Stimulated activated CD4-positive, alpha-beta T cell treated with anti-CD3 and anti-CD28 coated beads, Interleukin-15, amount 100 ng/mL, for 48 hours (primary cell): ENCODE results near the gene MDH1.

Source experiments
- DNase-seq, 2 donors: peaks; one replicate each; pipeline ENCODE4 v3.0.0-alpha.2; 2020; ENCODE audit warnings: low read depth in 2 of 2

MDH1 gene

DNA sequence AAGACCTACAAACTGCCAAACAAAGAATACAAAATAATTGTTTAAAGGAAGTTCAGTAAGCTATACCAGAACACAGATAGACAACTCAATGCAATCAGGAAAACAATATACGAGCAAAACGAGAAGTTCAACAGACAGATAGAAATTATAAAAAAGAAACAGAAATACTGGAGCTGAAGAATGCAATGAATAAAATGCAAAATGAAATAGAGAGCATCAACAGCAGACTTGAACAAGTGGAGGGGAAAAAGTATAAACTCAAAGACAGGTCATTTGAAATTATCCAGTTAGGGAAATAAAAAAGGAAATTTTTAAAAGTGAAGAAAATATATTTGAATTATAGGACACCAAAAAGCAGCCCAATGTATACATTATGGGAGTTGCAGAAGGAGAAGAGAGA, 43.6 kb downstream of the MDH1 start:
- no peak for DNase-seq

DNA sequence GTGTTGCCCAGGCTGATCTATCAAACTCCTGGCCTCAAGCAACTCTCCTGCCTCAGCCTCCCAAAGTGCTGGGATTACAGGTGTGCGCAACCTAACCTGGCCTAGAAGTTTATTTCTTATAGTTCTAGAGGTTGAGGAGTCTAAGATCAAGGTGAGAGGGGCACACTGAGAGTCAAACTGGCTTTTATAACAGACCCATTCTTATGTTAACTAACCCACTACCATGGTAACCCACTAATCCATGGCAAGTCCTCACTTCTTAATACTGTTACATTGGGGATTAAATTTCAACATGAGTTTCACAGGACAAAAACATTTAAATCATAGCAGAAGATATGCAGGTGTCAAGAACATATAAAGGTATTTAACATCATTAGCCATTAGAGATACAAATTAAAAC, 50.6 kb downstream of the MDH1 start:
- no peak for DNase-seq

DNA sequence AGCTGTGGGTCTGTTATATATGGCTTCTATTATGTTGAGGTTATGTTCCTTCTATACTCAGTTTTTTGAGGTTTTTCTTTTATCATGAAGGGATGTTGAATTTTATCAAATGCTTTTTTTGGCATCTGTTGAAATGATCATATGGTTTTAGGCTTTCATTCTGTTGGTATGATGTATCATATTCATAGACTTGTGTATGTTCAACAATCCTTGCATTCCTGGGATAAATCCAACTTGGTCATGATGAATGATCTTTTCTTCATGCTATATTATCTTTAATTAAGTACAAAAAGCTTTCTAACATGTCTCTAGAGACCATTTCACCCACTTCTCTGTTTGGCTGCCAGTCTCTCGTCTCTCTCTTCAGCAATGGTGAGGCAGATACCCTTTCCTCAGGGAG, 54.2 kb downstream of the MDH1 start:
- no peak for DNase-seq

DNA sequence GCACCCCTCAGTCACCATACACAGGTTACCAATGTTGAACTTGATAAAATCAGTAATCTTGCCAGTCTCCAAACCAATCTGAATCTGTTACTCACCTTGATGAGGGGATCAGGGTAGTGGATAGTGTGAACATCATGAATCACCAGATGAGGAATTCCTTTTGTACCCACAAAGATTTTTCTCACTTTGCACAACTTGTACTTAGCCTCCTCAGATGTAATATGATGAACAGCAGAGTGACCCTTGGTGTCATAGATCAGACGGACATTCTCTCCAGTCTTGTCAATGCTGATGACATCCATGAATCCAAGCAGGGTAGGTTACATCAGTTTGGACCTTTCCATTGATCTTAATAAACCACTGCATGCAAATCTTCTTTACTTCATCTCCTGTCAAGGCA, 54.7 kb downstream of the MDH1 start:
- no peak for DNase-seq

DNA sequence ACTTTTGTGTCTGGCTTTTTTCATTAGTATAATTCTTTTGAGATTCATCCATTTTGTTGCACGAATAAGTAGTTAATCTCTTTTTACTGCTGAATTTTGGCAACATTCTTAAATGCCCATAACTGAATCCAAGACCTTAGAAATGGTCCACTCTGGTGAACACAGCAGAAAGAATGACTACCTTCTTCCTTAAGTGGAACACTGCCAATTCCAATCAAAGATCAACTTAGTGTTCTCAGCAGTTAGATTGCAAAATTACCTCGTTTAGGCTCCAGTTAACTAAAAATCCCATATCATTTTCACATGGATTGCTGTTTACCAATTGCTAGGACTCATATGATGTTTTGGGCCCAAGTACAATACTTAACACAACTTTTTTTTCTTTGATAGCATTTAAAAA, 59.9 kb downstream of the MDH1 start:
- DNase-seq, result no peak

DNA sequence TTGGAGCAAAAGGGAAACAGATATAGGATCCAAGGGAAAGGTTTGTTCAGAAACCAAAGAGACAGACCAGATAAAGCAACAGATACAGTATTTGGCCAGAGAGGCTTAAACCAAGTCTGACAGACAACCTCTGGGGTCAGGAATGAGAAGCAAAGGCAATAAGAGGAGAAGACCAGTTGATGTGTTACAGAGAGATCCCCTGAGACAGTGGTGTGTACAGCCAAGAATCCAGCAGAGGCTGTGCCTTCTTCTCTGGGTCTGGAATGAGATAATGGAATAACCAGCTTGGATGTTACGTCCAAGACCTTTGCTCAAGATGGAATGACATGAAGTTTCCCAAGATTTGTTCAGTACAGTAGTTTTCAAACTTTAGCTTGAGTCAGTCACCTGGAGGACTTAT, 61.1 kb downstream of the MDH1 start:
- no peak for DNase-seq

DNA sequence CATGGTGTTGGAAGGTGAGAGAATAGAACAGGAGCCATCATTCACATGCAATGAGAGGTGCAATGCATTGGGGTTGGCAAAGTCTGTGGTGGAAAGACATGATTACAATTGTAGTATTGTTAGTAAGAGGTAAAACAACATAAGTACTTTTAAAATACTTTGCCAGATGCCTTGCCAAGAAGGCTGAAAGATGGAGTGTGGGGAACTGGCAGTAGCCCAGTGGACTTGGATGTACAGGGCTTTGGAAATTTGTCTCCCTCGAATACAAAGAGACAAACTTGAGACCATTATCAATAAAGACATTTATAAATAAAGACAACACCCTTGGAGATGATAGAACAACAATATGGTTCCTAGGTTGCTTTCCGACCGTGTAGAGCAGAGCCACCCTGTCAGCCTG, 62.0 kb downstream of the MDH1 start:
- DNase-seq, result no peak

DNA sequence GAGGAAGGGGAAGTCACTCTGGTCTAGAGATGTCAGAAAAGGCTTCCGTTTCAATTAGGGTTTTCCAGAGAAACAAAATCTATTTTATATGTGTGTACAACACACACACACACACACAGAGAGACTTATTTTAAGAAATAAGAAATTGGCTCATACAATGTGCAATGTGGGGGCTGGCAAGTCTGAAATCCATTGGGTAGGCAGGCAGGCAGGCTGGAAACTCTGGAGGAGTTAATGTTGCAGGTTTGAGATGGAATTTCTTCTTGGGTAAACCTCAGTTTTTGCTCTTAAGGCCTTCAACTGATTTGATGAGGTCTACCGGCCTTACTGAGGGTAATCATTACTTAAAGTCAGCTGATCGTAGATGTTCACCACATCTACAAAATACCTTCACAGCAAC, 62.6 kb downstream of the MDH1 start:
- no peak for DNase-seq

DNA sequence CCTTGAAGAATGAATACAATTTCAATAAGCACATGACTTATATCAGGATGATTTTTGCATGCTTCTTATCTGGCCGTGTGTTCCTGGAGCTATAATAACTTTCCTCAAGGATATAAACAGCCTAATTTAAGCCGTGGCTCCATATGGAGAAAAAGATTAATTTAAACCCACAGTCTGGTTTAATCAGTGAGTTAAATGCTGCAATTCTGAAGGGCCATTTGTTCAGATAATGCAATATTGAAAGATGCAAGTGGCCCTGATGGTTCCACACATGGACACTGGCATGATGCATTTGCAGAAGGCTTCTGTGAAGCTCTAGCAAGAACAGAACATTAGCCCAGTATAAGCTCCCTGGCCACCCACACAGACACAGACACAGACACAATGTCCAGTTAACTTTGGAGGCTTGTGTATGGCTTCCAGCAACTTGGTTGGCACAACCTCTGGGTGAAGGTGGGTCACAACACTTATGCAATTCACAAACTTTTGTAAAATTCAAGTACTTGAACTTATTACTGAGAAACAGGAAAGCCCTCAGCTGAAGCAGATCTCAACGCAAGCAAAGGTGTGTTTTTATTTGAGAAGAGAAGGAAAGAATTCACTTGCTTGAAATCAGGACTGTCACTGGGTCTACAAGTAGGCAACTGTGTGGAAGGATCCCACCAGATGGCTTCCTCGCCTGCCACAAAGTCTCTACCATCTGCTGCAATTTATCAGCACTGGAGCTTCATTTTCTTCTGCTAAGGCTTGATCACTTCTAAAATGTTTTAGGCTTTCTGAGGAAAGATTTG, 63.3 kb downstream of the MDH1 start:
- DNase-seq, result no peak

DNA sequence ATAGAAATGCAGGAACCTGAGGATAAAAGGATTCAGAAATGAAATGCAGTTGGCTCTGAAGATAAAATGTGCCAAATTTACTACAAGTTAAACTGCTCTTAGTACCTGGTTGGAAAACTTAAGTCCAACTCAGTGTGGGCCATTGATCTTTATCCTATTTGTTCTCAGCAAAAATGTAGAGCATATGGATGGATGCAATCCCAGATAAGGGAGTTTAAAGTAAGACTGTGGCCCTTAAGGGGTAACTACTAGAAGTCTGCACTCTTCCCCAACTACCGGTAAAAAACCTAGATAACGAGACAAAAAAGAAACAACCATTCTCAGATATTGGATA, 63.9 kb downstream of the MDH1 start:
- no peak for DNase-seq

DNA sequence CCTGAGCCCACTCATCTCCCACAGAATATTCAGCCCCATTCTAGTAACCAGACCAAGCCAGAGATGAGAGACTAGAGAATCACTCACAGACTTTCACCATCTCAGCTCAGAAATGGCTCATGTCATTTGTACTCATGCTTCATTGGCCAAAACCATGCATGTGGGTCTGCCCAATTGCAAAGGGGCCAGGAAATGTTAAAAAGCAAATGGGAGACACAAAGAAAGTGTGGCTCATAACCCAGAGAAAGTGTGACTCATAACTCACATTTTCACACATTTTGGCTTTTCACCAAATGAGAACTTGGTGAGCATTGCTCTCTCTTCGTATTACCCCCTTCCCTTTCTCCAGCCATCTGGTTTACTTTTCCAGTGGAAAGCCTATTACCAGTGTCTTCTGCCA, 66.2 kb downstream of the MDH1 start:
- peak; percentile 6 to 10 for DNase-seq
